H7 (cell line): Measurements from ENCODE around the gene RPRML. TPM values are rescaled to one million over a fixed set of nuclear protein-coding genes. Genes with fewer than 3 reads are reported as not detected.
"Not testable (repeated sequence)": the region's sequence is repeated elsewhere in the genome, so short reads cannot be mapped to it uniquely, and the experiment has no call there.

Source experiments
- DNase-seq: peaks from one replicate; pipeline ENCODE4 v3.0.0; 2012
- H3K27me3 ChIP-seq: 2 replicates; pipeline ENCODE4 v1.6.0; 2011; ENCODE audit warnings: mild to moderate bottlenecking, low read length; ENCODE audit not compliant: control insufficient read depth, insufficient read depth
- H3K36me3 ChIP-seq: replicated peaks from 2 replicates; pipeline ENCODE4 v1.5.1; 2011; ENCODE audit warnings: low read length; ENCODE audit not compliant: control insufficient read depth, insufficient read depth
- H3K4me3 ChIP-seq: 2 replicates; pipeline ENCODE4 v1.5.1; 2011; ENCODE audit warnings: low read depth, mild to moderate bottlenecking, control low read depth, low read length, moderate library complexity; ENCODE audit not compliant: insufficient read depth
- total RNA-seq: library from RNA; depleted of rRNA; stranded (reverse); fragments of >200 nt; shearing (Covaris generic); gene quantifications from 2 replicates; pipeline ENCODE4 v1.2.3, GENCODE V29; 2014

The RPRML gene
- total RNA-seq, 1 experiment from 2014 or later: 1.8 TPM

- DNase-seq: peak; percentile 78
- H3K27me3 ChIP-seq: peaks cover 1% of the 10 kb centered on the region; the same call in 1 of the 2 replicates
- no peak overlapping the region for H3K4me3 ChIP-seq
- no peaks in the 10 kb centered on the region for H3K36me3 ChIP-seq
These were observed 14.5 kb downstream of the RPRML start for GRCh38 chr17:46964315-46965265.

DNA sequence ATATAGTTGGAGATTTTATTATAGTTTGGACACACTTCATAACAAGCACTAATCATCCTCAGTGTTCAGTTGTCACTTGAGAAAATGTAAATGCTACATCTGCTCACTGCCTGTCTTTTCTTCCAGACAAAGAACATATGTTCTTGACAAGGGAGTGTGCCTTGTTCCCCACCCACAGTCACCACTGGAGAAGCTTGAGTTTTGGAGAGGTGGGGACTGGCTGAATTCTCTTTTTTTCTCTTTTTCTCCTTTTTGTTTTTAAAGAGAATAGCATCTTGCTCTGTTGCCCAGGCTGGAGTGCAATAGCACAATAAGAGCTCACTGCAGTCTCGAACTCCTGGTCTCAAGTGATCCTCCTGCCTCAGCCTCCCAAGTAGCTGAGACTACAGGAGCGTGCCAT lies 15.5 kb downstream of the RPRML start:
- H3K36me3 ChIP-seq: no peaks in the 10 kb centered on the region
- H3K4me3 ChIP-seq: no peak overlapping the region
- H3K27me3 ChIP-seq: peaks cover 1% of the 10 kb centered on the region; the same call in 1 of the 2 replicates
- no peak for DNase-seq

DNA sequence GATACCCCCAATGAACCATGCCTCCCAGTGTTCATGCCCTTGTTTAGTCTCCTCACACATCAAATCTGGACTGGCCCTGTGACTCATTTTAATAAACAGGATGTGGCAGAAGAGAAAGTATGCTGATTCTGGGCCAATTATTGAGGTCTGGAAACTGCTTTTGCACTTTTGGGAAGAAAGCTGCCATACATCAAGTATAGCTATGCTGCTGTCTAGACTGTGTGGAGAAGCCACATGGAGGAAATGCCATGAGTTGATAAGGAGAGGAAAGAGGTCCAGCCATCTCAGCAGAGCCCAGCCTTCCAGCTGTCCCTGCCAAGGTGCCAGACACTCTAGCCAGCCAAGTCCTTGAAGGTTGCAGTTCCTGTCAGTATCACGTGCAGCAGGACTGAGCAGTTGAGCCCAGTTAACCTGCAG lies 16.7 kb downstream of the RPRML start:
- H3K4me3 ChIP-seq: no peak overlapping the region
- no peaks in the 10 kb centered on the region for H3K27me3 ChIP-seq
- no peaks in the 10 kb centered on the region for H3K36me3 ChIP-seq
- no peak for DNase-seq

DNA sequence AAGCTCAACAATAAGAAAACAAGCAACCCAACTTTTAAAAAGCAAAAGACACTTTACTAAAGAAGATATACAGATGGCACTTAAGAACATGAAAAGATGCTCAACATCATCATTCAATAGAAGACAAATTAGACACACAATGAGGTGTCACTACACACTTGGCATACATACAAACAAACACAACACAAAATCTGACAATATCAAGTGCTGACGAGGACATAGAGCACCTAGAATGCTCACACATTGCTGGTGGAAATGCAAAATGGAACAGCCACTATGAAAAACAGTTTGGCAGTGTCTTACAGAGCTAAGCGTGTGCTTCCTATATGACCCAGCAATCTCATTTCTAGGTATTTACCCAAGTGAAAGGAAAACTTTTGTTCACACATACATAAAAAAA lies 18.9 kb downstream of the RPRML start:
- no peaks in the 10 kb centered on the region for H3K36me3 ChIP-seq
- H3K27me3 ChIP-seq: no peaks in the 10 kb centered on the region
- no peak for DNase-seq
- no peak overlapping the region for H3K4me3 ChIP-seq

GRCh38 chr17:46958041-46958591 lies 20.9 kb downstream of the RPRML start:
- DNase-seq: no peak
- no peaks in the 10 kb centered on the region for H3K36me3 ChIP-seq
- H3K4me3 ChIP-seq: no peak overlapping the region
- no peaks in the 10 kb centered on the region for H3K27me3 ChIP-seq

DNA sequence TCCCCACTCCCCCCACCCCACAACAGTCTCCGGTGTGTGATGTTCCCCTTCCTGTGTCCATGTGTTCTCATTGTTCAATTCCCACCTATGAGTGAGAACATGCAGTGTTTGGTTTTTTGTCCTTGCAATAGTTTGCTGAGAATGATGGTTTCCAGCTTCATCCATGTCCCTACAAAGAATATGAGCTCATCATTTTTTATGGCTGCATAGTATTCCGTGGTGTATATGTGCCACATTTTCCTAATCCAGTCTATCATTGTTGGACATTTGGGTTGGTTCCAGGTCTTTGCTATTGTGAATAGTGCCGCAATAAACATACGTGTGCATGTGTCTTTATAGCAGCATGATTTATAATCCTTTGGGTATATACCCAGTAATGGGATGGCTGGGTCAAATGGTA lies 25.9 kb downstream of the RPRML start:
- DNase-seq, H3K36me3 ChIP-seq, H3K4me3 ChIP-seq, H3K27me3 ChIP-seq: not testable (repeated sequence)

GRCh38 chr17:46952115-46952514 lies 26.9 kb downstream of the RPRML start:
- no peaks in the 10 kb centered on the region; the same call in 1 of the 2 replicates for H3K27me3 ChIP-seq
- no peak for DNase-seq
- H3K4me3 ChIP-seq: no peak overlapping the region
- no peaks in the 10 kb centered on the region for H3K36me3 ChIP-seq

DNA sequence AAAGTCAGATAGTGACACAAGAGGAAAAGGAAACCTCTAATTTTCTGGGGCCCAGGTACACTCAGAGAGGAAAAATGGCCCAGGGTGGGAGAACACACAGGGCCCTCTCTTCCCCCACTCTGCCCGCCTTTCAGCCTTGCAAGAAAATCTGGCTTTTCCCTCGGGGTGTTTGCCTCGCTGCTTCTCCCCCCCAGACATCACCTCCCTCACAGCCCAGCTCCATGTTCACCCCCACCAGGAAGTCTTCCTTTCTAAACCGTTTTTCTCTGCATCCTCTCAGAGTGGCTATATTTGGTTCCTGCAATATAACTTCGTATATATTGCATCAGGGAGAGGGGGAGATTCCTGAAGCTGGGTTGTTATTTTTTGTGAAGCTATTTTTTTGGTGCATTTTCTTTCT lies 27.3 kb downstream of the RPRML start:
- no peak for DNase-seq
- Histone ChIP-seq H3K27me3 (no peaks in the 10 kb centered on the region; the same call in 1 of the 2 replicates), H3K4me3 (no peak overlapping the region), H3K36me3 (no peaks in the 10 kb centered on the region)

GRCh38 chr17:46950997-46951621 lies 27.9 kb downstream of the RPRML start:
- H3K4me3 ChIP-seq: no peak overlapping the region
- no peak for DNase-seq
- no peaks in the 10 kb centered on the region for H3K36me3 ChIP-seq
- H3K27me3 ChIP-seq: no peaks in the 10 kb centered on the region; the same call in 1 of the 2 replicates

GRCh38 chr17:46950342-46950996 lies 28.6 kb downstream of the RPRML start:
- DNase-seq: no peak
- H3K27me3 ChIP-seq: no peaks in the 10 kb centered on the region; the same call in 1 of the 2 replicates
- no peak overlapping the region for H3K4me3 ChIP-seq
- no peaks in the 10 kb centered on the region for H3K36me3 ChIP-seq

- Histone ChIP-seq H3K27me3 (no peaks in the 10 kb centered on the region; the same call in 1 of the 2 replicates), H3K4me3 (no peak overlapping the region)
- no peak for DNase-seq
These were observed 29.5 kb downstream of the RPRML start for GRCh38 chr17:46949291-46950174.

GRCh38 chr17:46948544-46948943 lies 30.5 kb downstream of the RPRML start:
- Histone ChIP-seq H3K27me3 (no peaks in the 10 kb centered on the region; the same call in 1 of the 2 replicates), H3K4me3 (no peak overlapping the region), H3K36me3 (no peaks in the 10 kb centered on the region)
- DNase-seq: no peak

More at GRCh38 chr17:46949291-46950174, 29.5 kb downstream of the RPRML start:
- no peaks in the 10 kb centered on the region for H3K36me3 ChIP-seq

DNA sequence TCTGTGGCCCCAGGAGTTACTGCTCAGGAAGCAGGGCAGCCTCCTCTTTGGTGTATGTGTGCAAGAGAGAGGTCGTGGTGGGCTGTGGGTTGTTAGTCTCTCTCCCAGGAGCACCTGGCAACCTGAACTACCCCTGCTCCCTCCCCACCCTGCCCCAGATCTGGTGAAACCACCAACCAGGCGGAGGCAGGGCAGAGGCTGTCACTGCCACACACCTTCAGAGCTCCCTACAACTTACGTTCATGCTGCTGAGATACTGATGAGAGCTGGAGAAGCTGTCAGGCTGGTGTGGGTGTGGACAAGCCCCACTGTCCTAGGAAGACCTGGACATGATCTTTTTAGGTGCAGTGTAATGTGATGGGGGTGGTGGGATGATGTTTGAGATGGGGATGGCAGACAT lies 31.8 kb downstream of the RPRML start:
- no peak for DNase-seq
- no peak overlapping the region for H3K4me3 ChIP-seq
- H3K36me3 ChIP-seq: no peaks in the 10 kb centered on the region

More for the DNA sequence above, 31.8 kb downstream of the RPRML start:
- H3K27me3 ChIP-seq: no peaks in the 10 kb centered on the region; the same call in 1 of the 2 replicates
